ENCODE results near the gene SLC30A3.

GRCh38 chr2:27303093-27304025 is 40.5 kb upstream of the SLC30A3 start:
- TF ChIP-seq CTCF (IDR thresholded peaks at IDR 0.05; ENCODE audit: low read length) (peak; percentile 69), EZH2phosphoT487 (IDR thresholded peaks at IDR 0.05; ENCODE audit: low read length) (no peak)

Data from MM.1S (cell line).